Keratinocyte (primary cell): Measurements from ENCODE around the gene VAMP2. TPM values are rescaled to one million over a fixed set of nuclear protein-coding genes. Genes with fewer than 3 reads are reported as not detected.

Experiments
- DNase-seq: peaks from one replicate; pipeline ENCODE4 v3.0.0-alpha.2; 2011; ENCODE audit warnings: low read depth, missing footprints, low spot score
- FAIRE-seq: peaks from 2 replicates; lab custom pipeline; 2011; peaks lifted over from hg19 to GRCh38; lab: Jason Lieb, UNC
- H2AFZ ChIP-seq: 2 replicates; pipeline ENCODE4 v1.6.0; 2012; ENCODE audit warnings: low read length, control low read depth, inconsistent platforms; ENCODE audit not compliant: control insufficient read depth
- H3K27ac ChIP-seq: 2 replicates; pipeline ENCODE4 v1.5.1; 2011; ENCODE audit warnings: low read length; ENCODE audit not compliant: control insufficient read depth, insufficient read depth
- H3K27me3 ChIP-seq: 3 replicates; pipeline ENCODE4 v1.6.0; 2011; ENCODE audit warnings: low read length; ENCODE audit not compliant: control insufficient read depth, insufficient read depth; ENCODE audit errors: extremely low read depth
- H3K36me3 ChIP-seq, 2 experiments: 2 replicates in 1 of 2; 3 replicates in 1 of 2; pipeline ENCODE4 v1.5.1; 2011; ENCODE audit warnings: low read length in 2 of 2, mild to moderate bottlenecking in 1 of 2; ENCODE audit not compliant: control insufficient read depth in 2 of 2, insufficient read depth in 2 of 2; ENCODE audit errors: extremely low read depth in 1 of 2
- H3K4me1 ChIP-seq: 3 replicates; pipeline ENCODE4 v1.5.1; 2011; ENCODE audit warnings: low read length; ENCODE audit not compliant: control insufficient read depth, insufficient read depth; ENCODE audit errors: extremely low read depth
- H3K4me2 ChIP-seq: 3 replicates; pipeline ENCODE4 v1.6.0; 2011; ENCODE audit warnings: low read depth, low read length; ENCODE audit not compliant: control insufficient read depth, insufficient read depth; ENCODE audit errors: extremely low read depth
- H3K4me3 ChIP-seq, 3 experiments: fragments of 200-600 bp in 1 of 3; sonication (generic) in 1 of 3; 2 replicates in 2 of 3; 3 replicates in 1 of 3; pipeline ENCODE4 v1.5.1; 2011 to 2016; ENCODE audit warnings: low read length in 3 of 3, mild to moderate bottlenecking in 3 of 3, control low read depth in 2 of 3, inconsistent platforms in 1 of 3, low read depth in 1 of 3, mixed read lengths in 1 of 3, mixed run types in 1 of 3, moderate library complexity in 1 of 3; ENCODE audit not compliant: control insufficient read depth in 2 of 3, insufficient read depth in 2 of 3; ENCODE audit errors: extremely low read depth in 1 of 3
- H3K79me2 ChIP-seq: 2 replicates; pipeline ENCODE4 v1.6.0; 2012; ENCODE audit warnings: low read length; ENCODE audit not compliant: control insufficient read depth, insufficient read depth
- H3K9ac ChIP-seq: 3 replicates; pipeline ENCODE4 v1.6.0; 2011; ENCODE audit warnings: low read length; ENCODE audit not compliant: control insufficient read depth, insufficient read depth; ENCODE audit errors: extremely low read depth
- H3K9me1 ChIP-seq: 3 replicates; pipeline ENCODE4 v1.6.0; 2011; ENCODE audit warnings: low read length; ENCODE audit not compliant: control insufficient read depth, insufficient read depth; ENCODE audit errors: extremely low read depth
- H3K9me3 ChIP-seq: 2 replicates; pipeline ENCODE4 v1.5.1; 2012; ENCODE audit warnings: low read depth, low read length; ENCODE audit not compliant: control insufficient read depth
- H4K20me1 ChIP-seq: 3 replicates; pipeline ENCODE4 v1.6.0; 2011; ENCODE audit warnings: low read length; ENCODE audit not compliant: control insufficient read depth, insufficient read depth; ENCODE audit errors: extremely low read depth
- CTCF ChIP-seq, 3 experiments: IDR thresholded peaks in 1 of 3; conservative IDR thresholded peaks in 1 of 3; optimal IDR thresholded peaks in 1 of 3; 2 replicates in 2 of 3; 3 replicates in 1 of 3; pipeline versions ENCODE3 to v1.5.1; 2011; ENCODE audit warnings: low read length in 3 of 3, mild to moderate bottlenecking in 3 of 3, moderate library complexity in 2 of 3, control low read depth in 1 of 3, inconsistent platforms in 1 of 3; ENCODE audit not compliant: insufficient read depth in 2 of 3; ENCODE audit errors: extremely low read depth in 1 of 3
- EZH2 ChIP-seq: IDR thresholded peaks from one replicate; pipeline ENCODE4 v1.6.1; 2012; ENCODE audit warnings: inconsistent platforms, mild to moderate bottlenecking, low read length, moderate library complexity
- dilution Hi-C: fragments of 300-500 bp; cut with MboI; formaldehyde crosslinking; loops from one replicate; pipeline ENCODE4 v1.7.0; 2020; ENCODE audit warnings: low sequenced_read_pairs; ENCODE audit not compliant: extremely low pct_ligation_motif_present
- polyA plus RNA-seq, 5 experiments: library from polyadenylated mRNA; depleted of rRNA in 3 of 5; stranded (reverse) in 3 of 5; stranded (forward) in 1 of 5; unstranded in 1 of 5; fragments of >200 nt; gene quantifications; 1 replicate in 1 of 5; 2 replicates in 3 of 5; 3 replicates in 1 of 5; pipeline versions ENCODE4 v1.2.1 to v1.2.3, GENCODE V29; 2011 to 2012; ENCODE audit warnings: missing spikeins in 2 of 5, low read depth in 1 of 5, low replicate concordance in 1 of 5

Gene VAMP2
- polyA plus RNA-seq, 1 donor (not counting 4 experiments of a cell fraction or from before 2014, with no cell fraction given) = 9.8 TPM

- Histone ChIP-seq H3K9me1 (peaks cover 3% of the 10 kb centered on the region), H3K9ac (peak overlapping the region; percentile 56), H3K4me3 (peak overlapping the region; percentile 16 to 67 (median 60)), H3K27me3 (no peaks in the 10 kb centered on the region), H3K27ac (no peak overlapping the region), H3K36me3 (no peaks in the 10 kb centered on the region), H2AFZ (peak overlapping the region; percentile 89), H3K9me3 (no peaks in the 10 kb centered on the region), H3K4me2 (peak overlapping the region; percentile 91), H3K79me2 (no peaks in the 10 kb centered on the region), H3K4me1 (peaks cover 19% of the 10 kb centered on the region), H4K20me1 (no peaks in the 10 kb centered on the region)
- dilution Hi-C loops = no loop called here
- FAIRE-seq = no peak
- TF ChIP-seq CTCF (optimal IDR thresholded peaks at IDR 0.05 in 1 of 3, IDR thresholded peaks at IDR 0.05 in 1 of 3, conservative IDR thresholded peaks at IDR 0.05 in 1 of 3; ENCODE audit: extremely low read depth in 1 of 3, insufficient read depth in 2 of 3, low read length in 3 of 3) (peak; percentile 76 to 99 (median 95)), EZH2 (no peak)
- DNase-seq = no peak
Measured at GRCh38 chr17:8109661-8110455, 52.9 kb downstream of the VAMP2 start.

Other genes with a start within 250 kb of the VAMP2 start
- gene RNF227, start 246.7 kb downstream of the VAMP2 start, polyA plus RNA-seq = 3.4 to 5.7 TPM (median 3.6 TPM) in 3 replicates
- gene KCNAB3, start 233.1 kb downstream of the VAMP2 start, polyA plus RNA-seq = 2.0 to 2.5 TPM (median 2.2 TPM) in 3 replicates
- gene TRAPPC1, start 231.0 kb downstream of the VAMP2 start, polyA plus RNA-seq = 108 to 396 TPM (median 128 TPM) in 3 replicates
- gene CNTROB, start 230.7 kb downstream of the VAMP2 start, polyA plus RNA-seq = 17.4 to 20.5 TPM (median 17.4 TPM) in 3 replicates
- 0.25 to 0.42 TPM in 2 of 3 replicates, not detected in the other for gene GUCY2D, start 160.3 kb downstream of the VAMP2 start, polyA plus RNA-seq
- 29.7 to 56.5 TPM (median 31.9 TPM) in 3 replicates for gene ALOX15B, start 123.9 kb downstream of the VAMP2 start, polyA plus RNA-seq
- 0.43 to 0.75 TPM (median 0.47 TPM) in 3 replicates for gene ALOX12B, start 75.2 kb downstream of the VAMP2 start, polyA plus RNA-seq
- 2.0 to 4.6 TPM (median 2.7 TPM) in 3 replicates for gene ALOXE3, start 44.4 kb downstream of the VAMP2 start, polyA plus RNA-seq
- 0.05 to 0.33 TPM (median 0.16 TPM) in 3 replicates for gene HES7, start 38.8 kb downstream of the VAMP2 start, polyA plus RNA-seq
- 14.4 to 15.2 TPM (median 15.1 TPM) in 3 replicates for gene PER1, start 10.5 kb downstream of the VAMP2 start, polyA plus RNA-seq
- 16.2 to 21.8 TPM (median 19.0 TPM) in 3 replicates for gene TMEM107, start 13.4 kb upstream of the VAMP2 start, polyA plus RNA-seq
- gene BORCS6, start 27.2 kb upstream of the VAMP2 start, polyA plus RNA-seq = 4.2 to 6.3 TPM (median 5.5 TPM) in 3 replicates
- gene AURKB, start 47.6 kb upstream of the VAMP2 start, polyA plus RNA-seq = 1.4 to 28.2 TPM (median 12.6 TPM) in 3 replicates
- 7.4 to 17.7 TPM (median 12.1 TPM) in 3 replicates for gene CTC1, start 85.1 kb upstream of the VAMP2 start, polyA plus RNA-seq
- 10.3 to 14.1 TPM (median 13.5 TPM) in 3 replicates for gene PFAS, start 86.3 kb upstream of the VAMP2 start, polyA plus RNA-seq
- gene RANGRF, start 125.7 kb upstream of the VAMP2 start, polyA plus RNA-seq = 21.3 to 28.7 TPM (median 24.4 TPM) in 3 replicates
- 0.71 to 1.3 TPM (median 1.1 TPM) in 3 replicates for gene SLC25A35, start 132.5 kb upstream of the VAMP2 start, polyA plus RNA-seq
- not detected in 3 replicates for gene ARHGEF15, start 147.3 kb upstream of the VAMP2 start, polyA plus RNA-seq
- not detected in 3 replicates for gene ODF4, start 176.9 kb upstream of the VAMP2 start, polyA plus RNA-seq
- 4,206 to 5,909 TPM (median 4,505 TPM) in 3 replicates for gene RPL26, start 220.2 kb upstream of the VAMP2 start, polyA plus RNA-seq
- gene RNF222, start 234.9 kb upstream of the VAMP2 start, polyA plus RNA-seq = 0.18 to 0.46 TPM (median 0.23 TPM) in 3 replicates